HG03439 (cell line): ENCODE measurements around the gene ASCL1.
A peak's percentile ranks its signal among the peaks of the same experiment; 100 is the strongest.

ENCODE experiments used
- ATAC-seq: cut with Tn5 transposase; IDR thresholded peaks from one replicate; pipeline ENCODE4 v1.9.1; 2021; ENCODE audit warnings: mild to moderate bottlenecking, moderate library complexity; ENCODE audit not compliant: unreplicated experiment

ASCL1 gene

DNA sequence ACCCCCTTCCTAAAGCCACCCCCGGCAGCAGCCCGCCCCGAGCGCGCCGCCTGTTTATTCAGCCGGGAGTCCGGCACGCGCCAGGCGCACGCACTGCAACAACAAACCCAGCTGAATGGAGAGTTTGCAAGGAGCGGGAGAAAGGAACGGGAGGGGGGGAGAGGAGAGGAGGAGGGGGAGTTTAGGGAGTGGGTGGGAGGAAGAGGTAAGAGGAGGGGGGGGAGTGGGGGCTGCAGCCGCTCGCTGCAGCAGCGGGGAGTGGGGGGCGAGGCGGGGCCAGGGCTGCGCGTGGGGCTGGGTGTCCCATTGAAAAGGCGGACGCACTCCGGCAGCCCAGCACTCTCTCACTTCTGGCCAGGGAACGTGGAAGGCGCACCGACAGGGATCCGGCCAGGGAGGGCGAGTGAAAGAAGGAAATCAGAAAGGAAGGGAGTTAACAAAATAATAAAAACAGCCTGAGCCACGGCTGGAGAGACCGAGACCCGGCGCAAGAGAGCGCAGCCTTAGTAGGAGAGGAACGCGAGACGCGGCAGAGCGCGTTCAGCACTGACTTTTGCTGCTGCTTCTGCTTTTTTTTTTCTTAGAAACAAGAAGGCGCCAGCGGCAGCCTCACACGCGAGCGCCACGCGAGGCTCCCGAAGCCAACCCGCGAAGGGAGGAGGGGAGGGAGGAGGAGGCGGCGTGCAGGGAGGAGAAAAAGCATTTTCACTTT, at the start of gene ASCL1:
Gene ASCL1, plus strand, starts transcription at position 336 of the 712 bp plus-strand sequence. CDS start 571 bp downstream, outside the sequence.
- ATAC-seq, result peak; percentile 41

GRCh38 chr12:102907918-102908317, 49.6 kb upstream of the ASCL1 start:
- ATAC-seq, result no peak

GRCh38 chr12:102910137-102910536, 47.3 kb upstream of the ASCL1 start:
- no peak for ATAC-seq

DNA sequence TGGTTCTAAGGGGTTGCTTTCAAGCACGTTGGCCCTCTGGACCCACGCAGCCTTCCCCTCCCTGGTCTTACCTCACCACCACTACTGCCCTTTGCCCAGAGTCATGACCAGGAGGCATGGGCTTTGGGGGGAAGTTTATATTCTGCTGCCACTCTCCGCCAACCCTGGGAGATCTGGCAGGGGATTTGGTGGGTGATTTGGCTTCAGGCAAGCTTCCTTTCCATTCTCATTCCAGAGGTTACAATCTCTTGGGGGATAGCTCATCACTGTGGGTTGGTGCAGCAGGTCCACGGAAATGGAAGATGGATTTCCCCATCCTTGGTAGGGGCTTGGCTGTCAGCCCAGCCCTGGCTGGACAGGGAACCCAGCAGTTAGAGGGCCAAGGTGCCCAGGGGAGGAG, 46.7 kb upstream of the ASCL1 start:
- ATAC-seq, result no peak

DNA sequence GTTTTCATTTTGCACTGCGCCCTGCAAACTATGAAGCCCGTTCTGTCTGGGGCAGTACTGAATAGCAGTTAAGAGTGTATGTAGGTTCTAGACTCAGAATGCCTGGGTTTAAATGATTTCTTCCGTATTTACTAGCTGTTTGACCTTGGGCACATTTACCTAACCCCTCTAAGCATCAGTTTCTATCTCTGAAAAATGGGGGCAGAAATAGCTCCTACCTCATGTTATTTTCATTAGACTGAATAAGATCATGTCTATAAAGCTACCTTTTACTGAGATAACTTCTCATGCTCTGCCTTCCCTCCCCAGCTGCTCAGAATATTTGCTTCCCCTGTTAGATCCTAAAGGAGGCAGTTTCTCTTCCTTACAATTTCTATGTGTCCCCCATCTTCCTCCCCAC, 46.2 kb upstream of the ASCL1 start:
- no peak for ATAC-seq

GRCh38 chr12:102912258-102912657, 45.2 kb upstream of the ASCL1 start:
- no peak for ATAC-seq

- ATAC-seq, result no peak
These were observed 43.8 kb upstream of the ASCL1 start for GRCh38 chr12:102913453-102914226.

DNA sequence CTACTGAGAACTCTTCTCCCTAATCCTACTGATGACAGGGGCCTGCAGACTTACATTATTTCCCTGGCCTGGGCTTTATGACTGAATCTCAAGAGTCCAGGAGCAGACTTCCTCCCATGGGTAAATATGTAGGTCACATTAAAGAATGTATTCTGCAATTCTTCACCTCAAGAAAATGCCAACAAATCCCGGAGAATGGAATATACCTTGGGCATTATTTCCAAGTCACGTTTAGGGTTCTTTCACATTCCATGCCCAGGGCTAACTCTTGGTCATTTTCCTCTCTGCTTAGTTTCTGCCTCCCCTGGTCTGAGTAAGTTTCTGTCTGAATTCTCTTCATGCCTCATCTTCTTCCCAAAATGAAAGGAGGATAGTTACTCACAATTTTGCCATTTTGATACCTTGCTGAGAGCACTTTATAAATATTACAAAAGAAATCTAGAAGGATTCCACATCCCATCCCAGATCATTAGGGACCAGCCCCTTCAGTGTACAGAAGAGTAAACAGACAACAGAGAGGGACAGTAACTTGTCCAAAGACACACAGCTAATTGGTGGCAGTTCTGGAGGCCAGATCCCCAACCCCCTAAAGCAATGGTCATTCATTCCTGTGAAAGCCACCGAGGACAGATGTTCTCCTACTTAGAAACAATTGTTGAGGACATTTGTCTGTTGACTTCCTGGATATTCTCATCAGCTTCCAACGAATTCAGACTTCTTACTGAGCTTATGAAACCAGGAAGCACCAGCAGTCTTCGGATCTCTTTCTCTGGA, 41.0 kb upstream of the ASCL1 start:
- ATAC-seq, result no peak

DNA sequence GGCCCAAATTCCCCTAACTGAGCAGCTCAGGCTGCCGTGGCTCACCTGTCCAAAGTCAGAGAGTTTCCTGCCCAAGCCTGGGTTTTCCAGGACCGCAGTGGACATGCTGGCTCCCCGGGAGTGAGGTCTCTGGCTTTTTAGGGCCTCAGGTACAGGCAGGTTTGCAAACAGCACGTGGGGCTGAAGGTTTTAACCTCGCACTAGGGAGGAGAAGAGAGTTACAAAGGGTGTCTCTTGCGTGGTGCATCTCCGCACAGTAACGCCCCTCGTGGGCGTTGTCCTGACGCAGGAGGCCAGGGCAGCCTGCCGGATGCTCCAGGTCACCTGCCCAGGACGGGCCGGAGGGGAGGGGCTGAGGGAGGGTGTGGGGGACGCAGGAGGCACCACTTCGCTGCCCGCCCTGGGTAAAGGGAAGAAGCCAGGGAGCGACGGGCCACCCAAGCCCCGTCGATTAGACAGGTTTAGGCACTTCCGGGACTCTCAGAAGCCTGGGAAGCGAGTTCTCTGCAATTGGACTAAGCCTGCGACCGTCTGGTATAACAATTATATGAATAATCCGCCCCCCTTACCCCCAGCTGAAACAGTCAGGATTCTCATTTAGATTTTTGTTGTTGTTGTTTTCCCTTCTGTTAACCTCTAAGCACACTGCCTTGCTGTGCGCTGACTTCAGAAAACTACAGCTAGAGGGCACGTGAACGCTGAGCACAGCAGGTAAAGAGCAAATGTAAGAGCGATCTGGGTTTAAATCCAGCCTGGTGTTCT, 40.3 kb upstream of the ASCL1 start, which contains the start of gene PAH:
Gene PAH, minus strand, starts transcription at position 219 of the 762 bp plus-strand sequence. Its CDS starts 114 bp downstream, at position 105.
- peak; percentile 41 for ATAC-seq

GRCh38 chr12:102918840-102919239, 38.6 kb upstream of the ASCL1 start:
- no peak for ATAC-seq

GRCh38 chr12:102920271-102920670, 37.2 kb upstream of the ASCL1 start:
- ATAC-seq, result no peak

GRCh38 chr12:102921240-102921639, 36.2 kb upstream of the ASCL1 start:
- no peak for ATAC-seq

DNA sequence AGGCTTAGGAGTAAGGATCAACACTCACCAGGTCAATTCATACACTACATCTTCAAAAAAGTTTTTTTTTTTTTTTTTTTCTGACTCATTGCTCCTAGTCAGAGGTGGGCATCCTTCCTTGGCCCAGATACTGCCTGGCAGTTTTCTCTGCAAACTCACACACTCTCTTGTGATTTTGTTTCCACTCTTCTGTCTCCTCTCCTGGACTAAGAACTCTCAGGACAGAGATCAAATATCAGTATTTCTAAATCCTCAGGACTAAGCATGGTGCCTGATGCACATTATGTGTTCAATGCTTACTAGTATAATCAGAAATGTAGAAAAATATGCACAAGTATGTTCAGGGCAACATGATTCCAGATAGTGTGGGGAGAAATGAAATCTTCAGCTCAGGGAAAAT, 30.3 kb upstream of the ASCL1 start:
- no peak for ATAC-seq

- no peak for ATAC-seq
These were observed 24.3 kb upstream of the ASCL1 start for GRCh38 chr12:102933168-102933567.

DNA sequence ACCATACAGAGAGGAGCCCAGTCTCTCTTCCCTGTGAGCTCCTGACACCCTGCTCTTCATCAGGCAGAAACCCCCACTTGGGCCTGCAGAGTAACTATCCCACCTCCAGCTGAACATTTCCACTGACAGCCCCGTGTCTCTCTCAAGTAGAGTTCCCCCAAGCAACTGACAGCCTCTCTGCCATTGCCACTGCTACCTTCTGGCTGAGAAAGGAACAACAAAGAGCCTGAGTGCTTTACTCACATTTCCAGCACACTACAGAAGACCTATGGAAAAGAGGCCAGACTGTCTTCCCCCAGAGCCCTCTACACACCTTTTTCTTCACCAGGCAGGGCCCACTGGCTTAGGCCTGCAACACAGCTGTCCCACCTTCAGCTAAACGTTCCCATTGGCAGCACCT, 18.4 kb upstream of the ASCL1 start:
- ATAC-seq, result no peak

GRCh38 chr12:102939670-102940222, 17.7 kb upstream of the ASCL1 start:
- ATAC-seq, result no peak

GRCh38 chr12:102946042-102946441, 11.4 kb upstream of the ASCL1 start:
- no peak for ATAC-seq

- no peak for ATAC-seq
These were observed 8.5 kb upstream of the ASCL1 start for GRCh38 chr12:102948941-102949352.

- no peak for ATAC-seq
These were observed 7.1 kb upstream of the ASCL1 start for GRCh38 chr12:102950107-102950949.
